ENCODE measurements around the gene OR9A4. TPM values are rescaled to one million over a fixed set of nuclear protein-coding genes. Genes with fewer than 3 reads are reported as not detected.
"Not testable (repeated sequence)": the region's sequence is repeated elsewhere in the genome, so short reads cannot be mapped to it uniquely, and the experiment has no call there.

The OR9A4 gene
- total RNA-seq, 1 experiment from 2014 or later = not detected

DNA sequence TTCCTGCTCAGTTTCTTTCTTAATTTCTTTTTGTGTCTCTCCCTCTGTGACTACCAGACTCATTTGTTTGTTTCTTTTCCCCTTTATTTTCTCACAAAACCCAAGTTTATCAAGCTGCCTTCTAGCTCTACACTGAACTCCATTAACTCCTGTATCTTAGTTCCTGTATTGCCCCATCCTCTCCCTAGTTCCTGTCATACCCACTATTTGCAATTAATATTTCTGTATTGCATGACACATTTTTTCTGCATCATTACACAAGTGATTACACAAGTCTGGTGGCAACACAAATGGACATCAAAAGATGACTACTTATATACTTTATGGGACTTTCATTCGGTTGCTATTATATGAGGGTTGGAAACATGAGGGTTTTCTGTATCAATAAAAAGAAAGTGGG lies 26.9 kb upstream of the OR9A4 start:
- TF ChIP-seq, protein P1, sequence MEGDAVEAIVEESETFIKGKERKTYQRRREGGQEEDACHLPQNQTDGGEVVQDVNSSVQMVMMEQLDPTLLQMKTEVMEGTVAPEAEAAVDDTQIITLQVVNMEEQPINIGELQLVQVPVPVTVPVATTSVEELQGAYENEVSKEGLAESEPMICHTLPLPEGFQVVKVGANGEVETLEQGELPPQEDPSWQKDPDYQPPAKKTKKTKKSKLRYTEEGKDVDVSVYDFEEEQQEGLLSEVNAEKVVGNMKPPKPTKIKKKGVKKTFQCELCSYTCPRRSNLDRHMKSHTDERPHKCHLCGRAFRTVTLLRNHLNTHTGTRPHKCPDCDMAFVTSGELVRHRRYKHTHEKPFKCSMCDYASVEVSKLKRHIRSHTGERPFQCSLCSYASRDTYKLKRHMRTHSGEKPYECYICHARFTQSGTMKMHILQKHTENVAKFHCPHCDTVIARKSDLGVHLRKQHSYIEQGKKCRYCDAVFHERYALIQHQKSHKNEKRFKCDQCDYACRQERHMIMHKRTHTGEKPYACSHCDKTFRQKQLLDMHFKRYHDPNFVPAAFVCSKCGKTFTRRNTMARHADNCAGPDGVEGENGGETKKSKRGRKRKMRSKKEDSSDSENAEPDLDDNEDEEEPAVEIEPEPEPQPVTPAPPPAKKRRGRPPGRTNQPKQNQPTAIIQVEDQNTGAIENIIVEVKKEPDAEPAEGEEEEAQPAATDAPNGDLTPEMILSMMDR (conservative IDR thresholded peaks at IDR 0.05; ENCODE audit: low read depth, low read length) = no peak
- no peak for TF ChIP-seq EZH2 (IDR thresholded peaks at IDR 0.05; ENCODE audit: borderline replicate concordance, low read depth, low read length, poor library complexity, severe bottlenecking)
- H3K4me1 ChIP-seq (ENCODE audit: insufficient read depth, low read length, poor library complexity, severe bottlenecking) = no peaks in the 10 kb centered on the region
- H3K4me3 ChIP-seq (ENCODE audit: low read depth, low read length, poor library complexity, severe bottlenecking) = no peak overlapping the region
- intact Hi-C loops (cut with micrococcal nuclease; ENCODE audit: unreplicated experiment) = no loop called here
- ChIA-PET POLR2A (ENCODE audit: low non-redundant PET) (no interaction called here), CTCF (interaction anchor here (0.7 kb wide), 1 partner anchor 473 kb away, joined by 4 read pairs; no protein-coding TSS in a partner anchor)
- H3K36me3 ChIP-seq (ENCODE audit: insufficient read depth, low read length, poor library complexity, severe bottlenecking) = no peaks in the 10 kb centered on the region
- no peak for DNase-seq (ENCODE audit: low spot score)
- no peaks in the 10 kb centered on the region for H3K27me3 ChIP-seq (replicated peaks; ENCODE audit: insufficient read depth, low read depth, low read length, poor library complexity)
- no peak overlapping the region for H3K27ac ChIP-seq (ENCODE audit: low read depth, low read length, poor library complexity, severe bottlenecking)
- no TSS peak for BruUV-seq (replicated peaks)
- H3K9me3 ChIP-seq (ENCODE audit: low read depth, low read length, poor library complexity, severe bottlenecking) = no peaks in the 10 kb centered on the region

DNA sequence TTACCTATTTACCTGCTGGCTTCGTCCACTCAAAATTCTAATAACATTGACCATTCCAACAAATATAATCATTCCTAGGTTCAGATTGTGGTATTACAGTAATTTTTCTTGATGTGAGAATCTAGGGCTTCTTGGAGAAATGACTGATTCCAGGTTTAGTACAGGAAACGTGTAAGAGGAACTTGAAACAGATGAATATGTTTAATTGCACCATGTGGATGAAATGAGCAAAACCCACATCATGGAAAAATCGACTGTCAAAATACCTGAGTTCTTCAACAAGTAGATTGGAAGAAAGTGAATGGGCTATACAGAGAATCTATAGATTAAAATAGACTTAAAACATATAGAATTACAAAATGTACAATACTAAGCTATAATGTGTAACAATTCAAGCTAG lies 24.9 kb upstream of the OR9A4 start:
- no peaks in the 10 kb centered on the region for H3K4me1 ChIP-seq (ENCODE audit: insufficient read depth, low read length, poor library complexity, severe bottlenecking)
- no peak overlapping the region for H3K4me3 ChIP-seq (ENCODE audit: low read depth, low read length, poor library complexity, severe bottlenecking)
- H3K27me3 ChIP-seq (replicated peaks; ENCODE audit: insufficient read depth, low read depth, low read length, poor library complexity) = no peaks in the 10 kb centered on the region
- no peak overlapping the region for H3K27ac ChIP-seq (ENCODE audit: low read depth, low read length, poor library complexity, severe bottlenecking)
- no peak for TF ChIP-seq EZH2 (IDR thresholded peaks at IDR 0.05; ENCODE audit: borderline replicate concordance, low read depth, low read length, poor library complexity, severe bottlenecking)
- TF ChIP-seq, protein P1 (conservative IDR thresholded peaks at IDR 0.05; ENCODE audit: low read depth, low read length) = no peak
- no peaks in the 10 kb centered on the region for H3K36me3 ChIP-seq (ENCODE audit: insufficient read depth, low read length, poor library complexity, severe bottlenecking)
- intact Hi-C loops (cut with micrococcal nuclease; ENCODE audit: unreplicated experiment) = no loop called here
- CTCF ChIA-PET = no interaction called here
- POLR2A ChIA-PET (ENCODE audit: low non-redundant PET) = no interaction called here
- no peaks in the 10 kb centered on the region for H3K9me3 ChIP-seq (ENCODE audit: low read depth, low read length, poor library complexity, severe bottlenecking)
- DNase-seq (ENCODE audit: low spot score) = no peak
- no TSS peak for BruUV-seq (replicated peaks)

DNA sequence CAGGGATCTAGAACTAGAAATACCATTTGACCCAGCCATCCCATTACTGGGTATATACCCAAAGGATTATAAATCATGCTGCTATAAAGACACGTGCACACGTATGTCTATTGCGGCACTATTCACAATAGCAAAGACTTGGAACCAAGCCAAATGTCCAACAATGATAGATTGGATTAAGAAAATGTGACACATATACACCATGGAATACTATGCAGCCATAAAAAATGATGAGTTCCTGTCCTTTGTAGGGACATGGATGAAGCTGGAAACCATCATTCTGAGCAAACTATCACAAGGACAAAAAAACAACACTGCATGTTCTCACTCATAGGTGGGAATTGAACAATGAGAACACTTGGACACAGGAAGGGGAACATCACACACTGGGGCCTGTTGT lies 16.8 kb upstream of the OR9A4 start:
- not testable (repeated sequence) for BruUV-seq (replicated peaks)

DNA sequence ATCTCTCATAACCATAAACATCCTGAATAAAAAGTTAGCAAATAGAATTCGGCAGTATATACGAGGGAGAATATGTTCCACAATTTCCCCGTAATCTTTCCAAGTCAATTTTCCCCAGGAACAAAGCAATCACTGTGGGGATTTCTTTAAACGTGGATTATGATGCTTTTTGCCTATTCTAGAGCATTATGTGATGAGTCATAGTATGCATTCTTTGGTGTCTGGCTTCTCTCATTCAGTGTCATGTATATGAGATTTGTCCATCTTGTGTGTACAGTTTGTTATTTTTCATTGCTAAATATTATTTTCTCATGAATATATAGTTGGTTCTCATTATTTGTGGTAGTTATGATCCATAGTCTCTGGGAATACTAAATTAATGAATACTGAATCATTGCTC lies 9.9 kb upstream of the OR9A4 start:
- no peak overlapping the region for H3K4me3 ChIP-seq (ENCODE audit: low read depth, low read length, poor library complexity, severe bottlenecking)
- TF ChIP-seq, protein P1 (conservative IDR thresholded peaks at IDR 0.05; ENCODE audit: low read depth, low read length) = no peak
- no peak for TF ChIP-seq EZH2 (IDR thresholded peaks at IDR 0.05; ENCODE audit: borderline replicate concordance, low read depth, low read length, poor library complexity, severe bottlenecking)
- no peaks in the 10 kb centered on the region for H3K4me1 ChIP-seq (ENCODE audit: insufficient read depth, low read length, poor library complexity, severe bottlenecking)
- H3K27ac ChIP-seq (ENCODE audit: low read depth, low read length, poor library complexity, severe bottlenecking) = no peak overlapping the region
- H3K27me3 ChIP-seq (replicated peaks; ENCODE audit: insufficient read depth, low read depth, low read length, poor library complexity) = no peaks in the 10 kb centered on the region
- H3K9me3 ChIP-seq (ENCODE audit: low read depth, low read length, poor library complexity, severe bottlenecking) = no peaks in the 10 kb centered on the region
- ChIA-PET POLR2A (ENCODE audit: low non-redundant PET) (no interaction called here), CTCF (no interaction called here)
- H3K36me3 ChIP-seq (ENCODE audit: insufficient read depth, low read length, poor library complexity, severe bottlenecking) = no peaks in the 10 kb centered on the region
- BruUV-seq (replicated peaks) = no TSS peak
- DNase-seq (ENCODE audit: low spot score) = peak; percentile 2
- intact Hi-C loops (cut with micrococcal nuclease; ENCODE audit: unreplicated experiment) = no loop called here

More for the DNA sequence above, 16.8 kb upstream of the OR9A4 start:
- H3K4me1 ChIP-seq (ENCODE audit: insufficient read depth, low read length, poor library complexity, severe bottlenecking); H3K27me3 ChIP-seq (replicated peaks; ENCODE audit: insufficient read depth, low read depth, low read length, poor library complexity); POLR2A ChIA-PET (ENCODE audit: low non-redundant PET); H3K9me3 ChIP-seq (ENCODE audit: low read depth, low read length, poor library complexity, severe bottlenecking); H3K36me3 ChIP-seq (ENCODE audit: insufficient read depth, low read length, poor library complexity, severe bottlenecking); intact Hi-C loops (cut with micrococcal nuclease; ENCODE audit: unreplicated experiment); H3K4me3 ChIP-seq (ENCODE audit: low read depth, low read length, poor library complexity, severe bottlenecking); DNase-seq (ENCODE audit: low spot score); CTCF ChIA-PET; H3K27ac ChIP-seq (ENCODE audit: low read depth, low read length, poor library complexity, severe bottlenecking): not testable (repeated sequence)
